Loucy (cell line): Measurements from ENCODE around the gene MAX.
"Not testable (repeated sequence)": the region's sequence is repeated elsewhere in the genome, so short reads cannot be mapped to it uniquely, and the experiment has no call there.

Experiments
- H2AFZ ChIP-seq: fragments of 200-600 bp; sonication (generic); 2 replicates; pipeline ENCODE4 v1.6.0; 2016; ENCODE audit warnings: antibody characterized with exemption, mild to moderate bottlenecking, low read length, moderate library complexity
- H3F3A ChIP-seq: fragments of 200-600 bp; 2 replicates; pipeline ENCODE4 v1.6.0; 2016; ENCODE audit warnings: antibody characterized with exemption, low read depth, mild to moderate bottlenecking
- H3K27me3 ChIP-seq: fragments of 200-600 bp; sonication (generic); 2 replicates; pipeline ENCODE4 v1.6.1; 2014; ENCODE audit warnings: low read length, mild to moderate bottlenecking; ENCODE audit not compliant: insufficient read depth, poor library complexity, severe bottlenecking
- H3K36me3 ChIP-seq: fragments of 200-600 bp; sonication (generic); 2 replicates; pipeline ENCODE4 v1.6.1; 2016; ENCODE audit warnings: low read length; ENCODE audit not compliant: insufficient read depth
- H3K4me1 ChIP-seq: fragments of 200-600 bp; sonication (generic); 2 replicates; pipeline ENCODE4 v1.5.1; 2014; ENCODE audit warnings: low read length, mild to moderate bottlenecking; ENCODE audit not compliant: insufficient read depth, poor library complexity, severe bottlenecking
- H3K4me2 ChIP-seq: fragments of 200-600 bp; sonication (generic); 2 replicates; pipeline ENCODE4 v1.6.0; 2014; ENCODE audit warnings: antibody characterized with exemption, low read length, low read depth, mild to moderate bottlenecking; ENCODE audit not compliant: poor library complexity, severe bottlenecking
- H3K4me3 ChIP-seq: fragments of 200-600 bp; sonication (generic); 2 replicates; pipeline ENCODE4 v1.5.1; 2014; ENCODE audit warnings: low read length, mild to moderate bottlenecking, mixed read lengths; ENCODE audit not compliant: poor library complexity, severe bottlenecking
- H3K79me2 ChIP-seq: fragments of 200-600 bp; sonication (generic); 2 replicates; pipeline ENCODE4 v1.6.1; 2014; ENCODE audit warnings: low read length; ENCODE audit not compliant: insufficient read depth
- H3K9ac ChIP-seq: fragments of 200-600 bp; sonication (generic); 2 replicates; pipeline ENCODE4 v1.6.0; 2014; ENCODE audit warnings: mild to moderate bottlenecking, low read depth, low read length, moderate library complexity; ENCODE audit not compliant: poor library complexity, severe bottlenecking
- H3K9me2 ChIP-seq: fragments of 200-600 bp; sonication (generic); replicated peaks from 2 replicates; pipeline ENCODE4 v1.6.1; 2016; ENCODE audit warnings: low read depth, low read length, mixed read lengths
- H3K9me3 ChIP-seq: fragments of 200-600 bp; sonication (generic); 2 replicates; pipeline ENCODE4 v1.6.1; 2014; ENCODE audit warnings: mild to moderate bottlenecking, antibody characterized with exemption, low read length, low read depth; ENCODE audit not compliant: insufficient read depth
- H4K20me1 ChIP-seq: fragments of 200-600 bp; sonication (generic); 2 replicates; pipeline ENCODE4 v1.6.0; 2014; ENCODE audit warnings: antibody characterized with exemption, low read length, mild to moderate bottlenecking; ENCODE audit not compliant: insufficient read depth, poor library complexity, severe bottlenecking
- CTCF ChIP-seq: fragments of 200-600 bp; sonication (generic); conservative IDR thresholded peaks from 2 replicates; pipeline ENCODE4 v1.5.1; 2014; ENCODE audit warnings: mild to moderate bottlenecking, antibody characterized with exemption, low read length
- EZH2phosphoT487 ChIP-seq: fragments of 200-600 bp; IDR thresholded peaks from 2 replicates; pipeline ENCODE4 v1.6.1; 2018; ENCODE audit warnings: antibody characterized with exemption, mild to moderate bottlenecking, moderate library complexity, borderline replicate concordance

Gene MAX

DNA sequence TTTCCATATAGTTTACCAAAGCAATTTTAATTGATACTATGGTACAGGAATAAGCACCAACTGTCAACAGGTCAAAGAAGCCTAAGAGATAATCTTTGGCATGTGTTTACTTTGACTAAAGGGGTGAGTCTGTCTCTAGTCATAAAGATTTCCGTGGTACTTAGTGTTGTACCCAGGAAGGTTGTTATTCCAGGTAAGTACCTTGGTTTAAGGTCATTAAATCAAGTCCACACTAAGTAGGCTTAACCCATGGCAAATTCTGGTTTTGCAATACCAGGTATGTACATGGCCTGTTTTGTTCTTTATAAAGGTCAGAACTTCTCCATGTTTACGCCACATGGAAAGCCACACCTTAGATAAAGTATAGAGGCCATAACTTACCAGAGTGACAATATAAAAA, 10.0 kb downstream of the MAX start:
- no peaks in the 10 kb centered on the region for H3F3A ChIP-seq
- no peak overlapping the region for H2AFZ ChIP-seq
- peaks cover 79% of the 10 kb centered on the region for H3K36me3 ChIP-seq
- H4K20me1 ChIP-seq: peaks cover 52% of the 10 kb centered on the region
- H3K9me3 ChIP-seq: peaks cover 4% of the 10 kb centered on the region; the same call in 1 of the 2 replicates
- no peaks in the 10 kb centered on the region for H3K27me3 ChIP-seq
- peaks cover 81% of the 10 kb centered on the region for H3K79me2 ChIP-seq
- H3K9ac ChIP-seq: no peak overlapping the region
- peaks cover 27% of the 10 kb centered on the region for H3K4me1 ChIP-seq
- H3K4me3 ChIP-seq: no peak overlapping the region
- TF ChIP-seq CTCF (no peak), EZH2phosphoT487 (no peak)
- no peak overlapping the region for H3K4me2 ChIP-seq
- no peaks in the 10 kb centered on the region for H3K9me2 ChIP-seq

GRCh38 chr14:65087835-65088234, 14.5 kb downstream of the MAX start:
- Histone ChIP-seq H3K36me3 (peaks cover 91% of the 10 kb centered on the region), H4K20me1 (peaks cover 21% of the 10 kb centered on the region), H3K79me2 (peaks cover 58% of the 10 kb centered on the region), H3K9me3 (peaks cover 17% of the 10 kb centered on the region; the same call in 1 of the 2 replicates)
- H3K4me3 ChIP-seq, H3K27me3 ChIP-seq, H3K9ac ChIP-seq, H3F3A ChIP-seq, H3K4me1 ChIP-seq, H2AFZ ChIP-seq, H3K4me2 ChIP-seq, H3K9me2 ChIP-seq: not testable (repeated sequence)

- H3K27me3 ChIP-seq, H3K4me2 ChIP-seq, H3F3A ChIP-seq, H3K4me1 ChIP-seq, H3K9me2 ChIP-seq, H3K9ac ChIP-seq, H2AFZ ChIP-seq, H3K4me3 ChIP-seq: not testable (repeated sequence)
- H4K20me1 ChIP-seq: peaks cover 18% of the 10 kb centered on the region
- peaks cover 91% of the 10 kb centered on the region for H3K36me3 ChIP-seq
- peaks cover 59% of the 10 kb centered on the region for H3K79me2 ChIP-seq
- H3K9me3 ChIP-seq: peaks cover 17% of the 10 kb centered on the region; the same call in 1 of the 2 replicates
These were observed 15.6 kb downstream of the MAX start for GRCh38 chr14:65086686-65087085.

DNA sequence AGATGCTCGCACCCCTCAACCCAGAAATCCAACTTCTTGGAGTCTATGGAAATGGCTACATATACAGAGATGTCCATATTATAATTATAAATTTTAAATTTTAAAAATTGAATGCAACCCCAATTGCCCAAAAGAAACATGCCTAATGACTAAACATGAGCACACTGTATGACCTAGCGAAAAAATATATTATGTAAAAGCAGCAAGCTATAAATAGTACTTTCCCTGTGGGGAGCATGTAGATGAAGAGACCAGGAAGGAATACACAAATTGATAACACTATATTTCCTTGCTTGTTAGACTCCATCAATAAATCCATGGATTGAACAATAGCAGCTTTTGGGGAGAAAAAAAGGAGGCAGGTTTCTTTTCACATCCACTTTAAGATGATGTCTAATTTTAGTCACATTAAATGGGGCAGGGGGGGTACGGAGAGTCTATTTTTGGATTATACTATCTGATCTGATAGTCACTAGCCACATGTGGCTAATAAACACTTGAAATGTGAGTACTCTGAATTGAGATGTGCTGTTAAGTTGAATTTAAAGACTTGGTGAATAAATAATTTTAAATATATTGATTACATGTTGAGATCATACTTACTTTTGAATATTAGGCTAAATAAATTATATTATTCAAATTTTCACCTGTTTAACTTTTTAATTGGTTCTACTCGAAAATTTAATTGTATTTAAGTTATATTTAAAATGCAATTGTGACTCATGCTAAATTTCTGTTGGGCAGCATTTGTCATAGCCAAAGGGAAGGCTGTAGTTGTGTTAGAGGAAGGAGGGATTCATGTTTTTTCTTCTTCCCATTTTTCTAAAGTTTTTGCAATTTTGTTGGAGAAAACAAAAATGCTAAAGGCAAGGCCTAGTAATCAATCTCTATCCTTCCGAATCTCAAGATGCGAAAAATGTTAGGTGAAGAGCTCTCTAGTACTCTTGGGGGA, 17.5 kb downstream of the MAX start:
- Histone ChIP-seq H3K9ac (no peak overlapping the region), H2AFZ (no peak overlapping the region), H3K4me1 (peaks cover 13% of the 10 kb centered on the region), H3K79me2 (peaks cover 62% of the 10 kb centered on the region), H3F3A (no peaks in the 10 kb centered on the region), H3K9me2 (no peaks in the 10 kb centered on the region), H3K9me3 (peaks cover 17% of the 10 kb centered on the region; the same call in 1 of the 2 replicates), H3K36me3 (peaks cover 90% of the 10 kb centered on the region), H3K27me3 (no peaks in the 10 kb centered on the region), H4K20me1 (peaks cover 18% of the 10 kb centered on the region), H3K4me2 (no peak overlapping the region), H3K4me3 (no peak overlapping the region)
- TF ChIP-seq CTCF (no peak), EZH2phosphoT487 (no peak)
